IgD-negative memory B cell (primary cell): ENCODE data around the gene PDIA4. TPM values are rescaled to one million over a fixed set of nuclear protein-coding genes. Genes with fewer than 3 reads are reported as not detected.
"Not testable (repeated sequence)": the region's sequence is repeated elsewhere in the genome, so short reads cannot be mapped to it uniquely, and the experiment has no call there.

Source experiments
- H3K27ac Mint-ChIP-seq, 3 donors: one replicate each; pipeline ENCODE4 v1.8.0; 2020 to 2022; ENCODE audit warnings: mild to moderate bottlenecking in 3 of 3, mixed read lengths in 3 of 3, moderate library complexity in 1 of 3
- H3K27me3 Mint-ChIP-seq: one replicate; pipeline ENCODE4 v1.8.0; 2021; ENCODE audit warnings: mixed read lengths
- H3K36me3 Mint-ChIP-seq: one replicate; pipeline ENCODE4 v1.8.0; 2020; ENCODE audit warnings: mild to moderate bottlenecking, mixed read lengths
- H3K4me1 Mint-ChIP-seq, 3 donors: one replicate each; pipeline ENCODE4 v1.8.0; 2020 to 2022; ENCODE audit warnings: mixed read lengths in 3 of 3, mild to moderate bottlenecking in 1 of 3
- H3K4me3 Mint-ChIP-seq, 4 donors: one replicate each; pipeline ENCODE4 v1.8.0; 2020 to 2022; ENCODE audit warnings: mild to moderate bottlenecking in 4 of 4, mixed read lengths in 4 of 4, moderate library complexity in 3 of 4
- H3K9me3 Mint-ChIP-seq, 3 donors: one replicate each; pipeline ENCODE4 v1.8.0; 2020 to 2021; ENCODE audit warnings: mixed read lengths in 3 of 3, mild to moderate bottlenecking in 1 of 3
- polyA plus RNA-seq: library from polyadenylated mRNA; unstranded; fragments of 300-500 nt; fragmentation: Illumina TruSeq; gene quantifications from one replicate; pipeline ENCODE4 v1.2.3, GENCODE V29; 2021

Gene PDIA4
- polyA plus RNA-seq, 1 donor from 2014 or later, result 94.4 TPM

DNA sequence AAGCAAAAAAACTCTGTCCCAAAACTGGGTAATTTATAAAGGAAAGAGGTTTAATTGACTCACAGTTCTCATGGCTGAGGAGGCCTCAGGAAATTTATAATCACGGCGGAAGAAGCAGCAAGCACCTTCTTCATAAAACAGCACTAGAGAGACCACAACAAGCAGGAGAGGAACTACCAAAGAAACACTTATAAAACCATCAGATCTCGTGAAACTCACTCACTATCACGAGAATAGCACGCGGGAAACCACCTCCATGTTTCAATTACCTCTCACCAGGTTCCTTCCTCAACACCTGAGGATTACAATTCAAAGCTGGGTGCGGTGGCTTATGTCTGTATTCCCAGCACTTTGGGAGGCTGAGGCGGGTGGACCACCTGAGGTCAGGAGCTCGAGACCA is 48.5 kb downstream of the PDIA4 start:
- peaks cover 22 to 29% (median 27%) of the 10 kb centered on the region in 3 donors for H3K4me1 Mint-ChIP-seq
- peaks cover 2 to 7% (median 6%) of the 10 kb centered on the region in 3 donors for H3K9me3 Mint-ChIP-seq
- H3K4me3 Mint-ChIP-seq, result peak overlapping the region in 3 of 4 donors; percentile 10 to 55 (median 50)
- no peaks in the 10 kb centered on the region for H3K27me3 Mint-ChIP-seq
- no peaks in the 10 kb centered on the region for H3K36me3 Mint-ChIP-seq
- peak overlapping the region in 2 of 3 donors; percentile 84 to 89 for H3K27ac Mint-ChIP-seq

DNA sequence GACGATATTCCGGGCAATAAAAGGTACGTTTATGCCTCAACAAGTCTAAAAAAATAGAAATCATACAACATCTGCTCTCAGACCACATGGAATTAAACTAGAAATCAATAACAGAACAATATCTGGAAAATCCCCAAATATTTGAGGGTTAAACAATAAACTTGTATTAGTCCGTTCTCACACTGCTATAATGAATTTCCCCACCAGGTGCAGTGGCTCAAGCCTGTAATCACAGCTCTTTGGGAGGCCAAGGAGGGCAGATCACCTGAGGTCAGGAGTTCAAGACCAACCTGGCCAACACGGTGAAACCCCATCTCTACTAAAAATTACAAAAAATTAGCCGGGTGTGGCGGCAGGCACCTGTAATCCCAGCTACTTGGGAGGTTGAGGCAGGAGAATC is 49.2 kb downstream of the PDIA4 start:
- H3K4me1 Mint-ChIP-seq, result peaks cover 16 to 21% (median 20%) of the 10 kb centered on the region in 3 donors
- not testable (repeated sequence) for H3K9me3 Mint-ChIP-seq, H3K27me3 Mint-ChIP-seq, H3K36me3 Mint-ChIP-seq
- peak overlapping the region in 2 of 3 donors; percentile 67 to 84 for H3K27ac Mint-ChIP-seq
- H3K4me3 Mint-ChIP-seq, result peak overlapping the region in 1 of 4 donors; percentile 55

DNA sequence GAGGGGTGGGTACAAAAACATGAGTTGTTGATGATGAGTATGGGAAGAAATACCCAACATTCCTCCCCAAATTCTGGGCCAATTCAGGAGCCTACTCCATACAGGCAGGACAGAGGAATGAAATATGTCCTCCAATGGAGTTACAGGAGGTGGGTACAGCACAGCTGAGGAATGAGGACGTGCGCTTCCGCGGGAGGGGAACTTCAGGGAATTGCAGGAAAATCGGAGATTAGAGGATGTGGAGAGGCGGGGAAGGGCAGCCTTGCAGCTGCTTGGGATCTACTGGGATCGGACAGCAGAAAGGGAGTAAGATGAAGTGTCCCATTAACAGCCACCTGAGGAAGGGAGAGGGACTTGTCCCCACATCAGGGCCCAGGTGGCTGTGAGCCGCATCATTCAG is 50.2 kb downstream of the PDIA4 start:
- no peaks in the 10 kb centered on the region for H3K36me3 Mint-ChIP-seq
- H3K27ac Mint-ChIP-seq, result no peak overlapping the region
- peaks cover 2 to 7% (median 4%) of the 10 kb centered on the region in 3 donors for H3K9me3 Mint-ChIP-seq
- peaks cover 9 to 13% (median 11%) of the 10 kb centered on the region in 3 donors for H3K4me1 Mint-ChIP-seq
- no peaks in the 10 kb centered on the region for H3K27me3 Mint-ChIP-seq
- H3K4me3 Mint-ChIP-seq, result peak overlapping the region in 1 of 4 donors; percentile 4

DNA sequence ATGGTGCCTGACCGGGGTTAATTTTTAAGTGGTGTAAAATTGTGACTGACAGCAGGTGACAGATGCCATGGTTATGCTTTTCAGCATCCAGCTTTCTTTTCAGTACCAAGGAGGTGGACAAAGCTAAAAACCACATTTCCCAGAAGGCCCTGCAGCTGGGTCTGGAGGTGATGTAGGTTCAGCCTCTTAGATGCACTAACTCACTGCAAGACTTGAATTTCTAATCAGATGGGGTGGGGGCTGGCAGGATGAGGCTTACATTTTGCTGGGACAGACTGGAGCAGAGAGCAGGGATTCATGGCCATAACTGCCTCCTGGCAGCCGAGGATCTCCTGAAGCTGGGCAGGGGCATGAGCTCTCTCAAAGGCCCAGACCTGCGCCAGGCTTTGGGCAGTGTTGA is 52.4 kb downstream of the PDIA4 start:
- Mint-ChIP-seq H3K4me1 (peaks cover 0 to 7% (median 6%) of the 10 kb centered on the region in 3 donors), H3K36me3 (no peaks in the 10 kb centered on the region), H3K27me3 (peaks cover 4% of the 10 kb centered on the region)

DNA sequence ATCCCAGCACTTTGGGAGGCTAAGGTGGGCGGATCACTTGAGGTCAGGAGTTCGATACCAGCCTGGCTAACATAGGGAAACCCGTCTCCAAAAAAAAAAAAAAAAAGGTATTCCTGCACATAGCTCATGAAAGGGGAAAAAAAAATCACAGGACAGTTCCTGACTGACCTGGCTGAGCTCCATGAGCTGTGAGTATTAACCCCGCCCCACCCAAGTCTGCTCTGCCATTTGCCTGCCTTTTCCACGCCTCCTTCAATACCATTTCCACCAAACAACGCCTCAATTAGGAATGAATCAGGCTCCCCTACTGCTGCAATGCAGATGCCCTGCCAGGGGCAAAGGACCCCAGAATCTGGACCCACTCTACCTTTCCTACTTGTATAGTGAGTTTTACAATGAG is 55.0 kb downstream of the PDIA4 start:
- no peak overlapping the region for H3K27ac Mint-ChIP-seq
- H3K36me3 Mint-ChIP-seq, result no peaks in the 10 kb centered on the region
- H3K27me3 Mint-ChIP-seq, result peaks cover 4% of the 10 kb centered on the region
- peaks cover 0 to 1% (median 0%) of the 10 kb centered on the region in 3 donors for H3K9me3 Mint-ChIP-seq
- peaks cover 0 to 4% (median 0%) of the 10 kb centered on the region in 3 donors for H3K4me1 Mint-ChIP-seq
- peak overlapping the region in 1 of 4 donors; percentile 44 for H3K4me3 Mint-ChIP-seq

More for the DNA sequence above, 52.4 kb downstream of the PDIA4 start:
- H3K4me3 Mint-ChIP-seq, result no peak overlapping the region
- H3K9me3 Mint-ChIP-seq, result peaks cover 0 to 4% (median 0%) of the 10 kb centered on the region in 3 donors
- H3K27ac Mint-ChIP-seq, result no peak overlapping the region

DNA sequence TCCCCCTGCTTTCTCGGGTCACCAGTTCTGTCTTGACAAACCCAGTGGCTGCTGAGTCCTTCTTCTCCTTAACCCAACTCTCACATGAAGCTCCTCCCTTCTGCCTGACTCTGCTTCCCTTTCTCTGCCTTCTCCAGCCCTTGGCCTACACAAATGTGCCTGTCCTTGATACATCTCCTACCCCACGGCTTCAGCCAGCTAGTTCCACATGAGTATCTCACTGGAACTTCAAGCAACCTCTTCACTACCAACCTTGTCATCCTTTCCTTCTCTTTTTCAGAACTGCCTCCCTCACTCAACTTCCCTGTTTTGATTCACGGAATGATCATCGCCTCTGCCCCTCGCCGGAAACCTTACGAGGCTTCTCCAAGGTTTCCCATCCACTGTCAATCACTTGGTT is 55.9 kb downstream of the PDIA4 start:
- H3K27ac Mint-ChIP-seq, result no peak overlapping the region
- H3K36me3 Mint-ChIP-seq, result no peaks in the 10 kb centered on the region
- peaks cover 4% of the 10 kb centered on the region for H3K27me3 Mint-ChIP-seq
- peaks cover 0 to 4% (median 0%) of the 10 kb centered on the region in 3 donors for H3K4me1 Mint-ChIP-seq
- H3K4me3 Mint-ChIP-seq, result no peak overlapping the region
- H3K9me3 Mint-ChIP-seq, result no peaks in the 10 kb centered on the region

DNA sequence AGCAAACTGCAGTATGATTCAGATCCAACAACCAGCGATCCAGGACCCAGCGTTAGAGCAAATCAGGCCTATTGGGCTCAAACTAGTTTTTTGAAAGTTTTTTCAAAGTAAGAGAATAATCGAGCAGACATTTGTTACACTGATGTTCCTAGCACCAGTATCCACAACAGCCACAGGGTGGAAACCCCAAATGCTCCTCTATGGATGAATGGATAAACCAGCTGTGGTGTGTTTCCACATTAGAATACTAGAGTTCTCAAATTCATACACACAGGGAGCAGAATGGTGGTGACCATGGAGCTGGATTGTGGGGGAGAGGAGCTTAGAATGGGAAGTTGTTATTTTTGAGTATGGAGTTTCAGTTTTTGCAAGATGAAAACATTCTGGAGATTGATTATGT is 60.7 kb downstream of the PDIA4 start:
- no peak overlapping the region for H3K4me3 Mint-ChIP-seq
- H3K9me3 Mint-ChIP-seq, result no peaks in the 10 kb centered on the region
- H3K4me1 Mint-ChIP-seq, result peaks cover 14 to 22% (median 16%) of the 10 kb centered on the region in 3 donors
- peaks cover 3% of the 10 kb centered on the region for H3K27me3 Mint-ChIP-seq
- peak overlapping the region in 1 of 3 donors; percentile 59 for H3K27ac Mint-ChIP-seq
- no peaks in the 10 kb centered on the region for H3K36me3 Mint-ChIP-seq

DNA sequence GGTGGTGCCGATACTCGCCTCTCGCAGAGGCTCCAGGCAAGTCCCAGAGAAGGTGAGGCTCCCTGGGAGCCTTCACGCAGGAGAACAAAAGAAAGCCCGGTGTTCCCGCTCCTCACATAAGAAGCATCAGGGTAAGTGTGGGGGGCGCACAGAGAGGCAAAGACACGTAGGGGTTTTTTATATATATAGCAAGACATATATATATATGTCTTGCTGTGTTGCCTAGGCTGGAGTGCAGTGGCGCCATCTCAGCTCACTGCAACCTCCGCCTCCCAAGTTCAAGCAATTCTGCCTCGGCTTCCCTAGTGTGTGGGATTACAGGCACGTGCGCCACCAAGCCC is 61.3 kb downstream of the PDIA4 start:
- H3K9me3 Mint-ChIP-seq, result no peaks in the 10 kb centered on the region
- H3K36me3 Mint-ChIP-seq, result no peaks in the 10 kb centered on the region
- peak overlapping the region; percentile 84 to 96 (median 86) for H3K4me3 Mint-ChIP-seq
- peak overlapping the region in 1 of 3 donors; percentile 88 for H3K27ac Mint-ChIP-seq
- peaks cover 11 to 22% (median 18%) of the 10 kb centered on the region in 3 donors for H3K4me1 Mint-ChIP-seq
- no peaks in the 10 kb centered on the region for H3K27me3 Mint-ChIP-seq

DNA sequence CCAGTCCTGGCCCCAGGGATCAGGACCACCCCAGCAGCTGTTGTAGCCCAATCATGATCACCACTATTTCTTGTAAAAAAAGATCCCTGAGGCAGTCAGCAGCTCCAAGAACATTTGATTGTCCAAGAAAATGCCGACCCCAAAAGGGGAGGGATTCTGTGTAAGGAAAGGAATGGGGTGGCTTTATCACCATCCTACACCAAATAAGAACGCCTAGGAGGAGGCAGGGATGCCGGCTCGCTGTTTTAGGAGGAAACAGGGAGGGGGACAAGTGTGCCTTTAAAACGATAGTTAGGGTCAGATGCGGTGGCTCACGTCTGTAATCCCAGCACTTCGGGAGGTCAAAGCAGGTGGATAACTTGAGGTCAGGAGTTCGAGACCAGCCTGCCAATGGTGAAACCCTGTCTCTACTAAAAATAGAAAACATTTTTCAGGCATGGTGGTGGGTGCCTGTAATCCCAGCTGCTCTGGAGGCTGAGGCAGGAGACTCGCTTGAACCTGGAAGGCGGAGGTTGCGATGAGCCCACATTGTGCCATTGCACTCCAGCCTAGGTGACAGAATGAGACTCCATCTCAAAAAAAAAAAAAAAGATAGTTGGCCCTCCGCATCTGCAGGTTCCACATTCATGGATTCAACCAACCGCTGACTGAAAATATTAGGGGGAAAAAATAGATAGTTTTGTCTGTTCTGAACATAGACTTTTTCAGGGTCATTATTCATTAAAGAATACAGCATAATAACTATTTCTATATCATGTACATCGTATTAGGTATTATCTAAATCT is 63.6 kb downstream of the PDIA4 start:
- Mint-ChIP-seq H3K27me3 (no peaks in the 10 kb centered on the region), H3K27ac (peak overlapping the region; percentile 89 to 98 (median 98)), H3K4me1 (peaks cover 11 to 22% (median 18%) of the 10 kb centered on the region in 3 donors), H3K36me3 (no peaks in the 10 kb centered on the region), H3K9me3 (no peaks in the 10 kb centered on the region), H3K4me3 (peak overlapping the region; percentile 84 to 97 (median 97))

DNA sequence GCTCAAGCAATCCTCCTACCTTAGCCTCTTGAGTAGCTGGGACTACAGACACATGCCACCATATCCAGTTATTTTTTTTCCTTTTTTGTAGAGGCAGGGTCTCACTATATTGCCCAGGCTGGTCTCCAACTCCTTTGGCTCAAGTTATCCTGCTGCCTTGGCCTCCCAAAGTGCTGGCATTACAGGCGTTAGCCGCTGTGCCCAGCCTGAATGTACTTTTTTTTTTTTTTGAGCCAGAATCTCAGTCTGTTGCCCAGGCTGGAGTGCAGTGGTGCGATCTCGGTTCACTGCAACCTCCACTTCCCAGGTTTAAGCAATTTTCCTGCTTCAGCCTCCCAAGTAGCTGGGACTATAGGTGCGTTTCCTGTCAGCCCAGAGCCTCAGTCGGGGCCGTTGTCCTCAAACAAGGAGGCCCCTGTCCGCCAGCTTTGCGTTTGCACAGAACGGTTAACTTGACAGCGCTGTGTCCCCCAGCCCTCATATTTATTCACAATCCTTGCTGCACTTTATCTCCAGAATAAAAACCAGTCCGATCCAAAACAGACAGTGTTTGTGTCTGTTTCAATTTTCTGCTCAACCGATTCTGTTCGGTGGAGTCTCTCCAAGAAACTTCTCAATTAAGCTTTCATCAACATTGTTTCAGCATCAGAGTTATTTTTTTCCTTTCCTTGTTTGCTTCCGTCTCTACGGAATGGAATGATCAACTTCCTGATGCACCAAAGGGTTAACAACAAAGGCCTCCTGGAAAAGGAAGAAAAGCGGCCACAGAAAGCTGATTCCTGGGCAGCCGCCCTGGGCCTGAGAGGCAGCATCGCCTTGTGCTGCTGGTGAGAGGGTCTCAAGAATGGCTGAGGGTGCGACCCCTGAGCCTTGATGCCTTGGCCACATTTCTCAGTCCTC is 64.5 kb downstream of the PDIA4 start:
- Mint-ChIP-seq H3K4me1 (peaks cover 12 to 22% (median 18%) of the 10 kb centered on the region in 3 donors), H3K4me3 (peak overlapping the region; percentile 84 to 97 (median 97)), H3K36me3 (no peaks in the 10 kb centered on the region), H3K27me3 (no peaks in the 10 kb centered on the region), H3K27ac (peak overlapping the region; percentile 89 to 98 (median 98)), H3K9me3 (no peaks in the 10 kb centered on the region)

DNA sequence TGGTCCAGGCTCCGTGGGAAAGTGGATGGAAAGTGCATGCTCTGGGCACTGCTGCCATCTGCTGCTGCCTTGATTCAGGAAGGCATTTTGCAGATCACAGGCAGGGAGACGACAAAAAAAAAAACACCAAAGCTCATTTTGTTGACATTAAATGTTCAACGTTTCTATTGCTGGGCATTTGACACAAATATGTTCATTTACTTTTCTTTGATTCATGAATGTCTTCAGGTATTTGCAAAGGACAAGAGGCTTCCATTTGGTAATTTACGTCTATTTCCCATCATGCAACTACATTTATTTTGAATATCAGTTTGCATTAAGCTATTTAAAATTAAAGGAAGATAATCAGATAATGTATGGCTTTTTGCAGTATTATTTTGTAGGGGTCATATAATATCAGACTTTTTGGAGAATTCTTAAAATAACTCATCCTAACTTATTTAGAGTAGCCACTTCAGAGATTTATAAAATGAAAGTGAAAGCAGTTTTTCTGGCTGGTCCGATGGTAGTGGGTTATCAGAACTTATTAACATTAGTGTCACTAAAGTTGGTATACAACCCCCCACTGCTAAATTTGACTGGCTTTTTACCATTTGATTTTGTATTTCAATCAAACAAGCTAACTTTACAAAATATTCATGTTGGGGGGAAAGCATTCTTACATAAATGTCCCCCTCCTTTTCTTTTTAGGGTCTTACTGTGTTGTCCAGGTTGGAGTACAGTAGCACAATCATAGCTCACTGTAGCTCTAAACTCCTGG is 65.3 kb downstream of the PDIA4 start:
- H3K4me3 Mint-ChIP-seq, result peak overlapping the region; percentile 84 to 97 (median 97)
- no peaks in the 10 kb centered on the region for H3K27me3 Mint-ChIP-seq
- no peaks in the 10 kb centered on the region for H3K36me3 Mint-ChIP-seq
- H3K27ac Mint-ChIP-seq, result peak overlapping the region; percentile 89 to 98 (median 98)
- H3K4me1 Mint-ChIP-seq, result peaks cover 12 to 22% (median 18%) of the 10 kb centered on the region in 3 donors
- H3K9me3 Mint-ChIP-seq, result no peaks in the 10 kb centered on the region

DNA sequence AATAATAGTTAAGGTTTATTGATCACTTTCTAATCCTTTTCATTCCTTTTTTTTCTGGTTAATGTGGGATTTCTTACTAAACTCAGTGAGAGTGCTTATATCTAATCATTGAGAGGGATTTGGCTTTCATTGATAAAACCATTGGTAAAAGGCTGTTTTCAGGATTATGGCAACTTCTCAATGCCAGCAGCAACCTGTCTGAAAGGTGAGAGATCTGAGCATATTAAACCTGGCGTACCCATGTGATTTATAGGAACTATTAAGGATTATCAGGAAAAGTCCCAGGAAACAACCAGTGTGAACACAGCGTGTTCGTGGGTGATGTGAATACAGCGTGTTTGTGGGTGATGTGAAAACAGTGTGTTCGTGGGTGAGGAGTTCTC is 65.9 kb downstream of the PDIA4 start:
- Mint-ChIP-seq H3K4me1 (peaks cover 12 to 22% (median 18%) of the 10 kb centered on the region in 3 donors), H3K36me3 (no peaks in the 10 kb centered on the region), H3K27me3 (no peaks in the 10 kb centered on the region), H3K9me3 (no peaks in the 10 kb centered on the region), H3K27ac (peak overlapping the region; percentile 89 to 98 (median 98)), H3K4me3 (peak overlapping the region; percentile 84 to 97 (median 97))

DNA sequence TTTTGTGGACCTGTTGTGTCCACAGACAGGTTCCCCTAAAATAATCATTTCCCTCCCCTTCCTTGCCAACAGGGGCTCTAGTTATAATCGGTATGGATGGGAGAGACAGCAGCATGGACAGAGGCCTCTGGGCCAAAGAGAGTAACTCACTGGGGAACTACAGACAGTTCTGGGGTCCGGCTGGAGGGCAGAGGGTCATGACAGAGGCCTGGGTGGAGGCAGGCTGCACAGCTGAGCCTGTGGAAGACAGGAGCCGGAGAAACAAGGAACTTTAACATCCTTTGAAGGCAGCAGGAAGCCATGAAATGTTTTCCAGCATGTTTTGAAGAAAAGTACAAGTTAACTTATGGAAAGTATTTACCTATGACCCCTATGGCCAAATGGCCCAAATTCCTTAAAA is 68.6 kb downstream of the PDIA4 start:
- Mint-ChIP-seq H3K4me3 (no peak overlapping the region), H3K4me1 (peaks cover 8 to 13% (median 9%) of the 10 kb centered on the region in 3 donors), H3K9me3 (no peaks in the 10 kb centered on the region), H3K27ac (no peak overlapping the region), H3K36me3 (no peaks in the 10 kb centered on the region), H3K27me3 (no peaks in the 10 kb centered on the region)

DNA sequence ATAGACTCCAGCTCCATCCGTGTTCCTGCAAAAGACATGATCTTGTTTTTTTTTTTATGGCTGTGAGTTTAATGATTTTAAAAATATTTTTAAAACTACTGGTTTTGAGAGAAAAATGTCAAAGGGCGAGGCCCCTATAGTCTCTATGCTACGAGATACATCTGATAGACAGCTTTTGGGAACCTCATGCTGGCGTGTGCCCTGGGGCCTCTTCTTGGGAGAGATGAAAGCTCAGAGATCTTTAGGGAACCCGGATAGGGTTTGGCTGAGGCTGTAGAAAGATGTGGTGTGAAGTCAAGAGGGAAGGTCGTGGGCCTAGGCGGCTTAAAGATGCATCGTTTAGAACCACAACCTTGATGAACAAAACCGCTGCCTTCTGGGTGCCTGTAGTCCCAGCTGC is 70.2 kb downstream of the PDIA4 start:
- Mint-ChIP-seq H3K27ac (peak overlapping the region in 1 of 3 donors; percentile 60), H3K27me3 (no peaks in the 10 kb centered on the region), H3K4me1 (peaks cover 4 to 7% (median 5%) of the 10 kb centered on the region in 3 donors), H3K9me3 (no peaks in the 10 kb centered on the region), H3K4me3 (no peak overlapping the region), H3K36me3 (no peaks in the 10 kb centered on the region)
